ENCODE data around the gene CERS6.

The CERS6 gene

DNA sequence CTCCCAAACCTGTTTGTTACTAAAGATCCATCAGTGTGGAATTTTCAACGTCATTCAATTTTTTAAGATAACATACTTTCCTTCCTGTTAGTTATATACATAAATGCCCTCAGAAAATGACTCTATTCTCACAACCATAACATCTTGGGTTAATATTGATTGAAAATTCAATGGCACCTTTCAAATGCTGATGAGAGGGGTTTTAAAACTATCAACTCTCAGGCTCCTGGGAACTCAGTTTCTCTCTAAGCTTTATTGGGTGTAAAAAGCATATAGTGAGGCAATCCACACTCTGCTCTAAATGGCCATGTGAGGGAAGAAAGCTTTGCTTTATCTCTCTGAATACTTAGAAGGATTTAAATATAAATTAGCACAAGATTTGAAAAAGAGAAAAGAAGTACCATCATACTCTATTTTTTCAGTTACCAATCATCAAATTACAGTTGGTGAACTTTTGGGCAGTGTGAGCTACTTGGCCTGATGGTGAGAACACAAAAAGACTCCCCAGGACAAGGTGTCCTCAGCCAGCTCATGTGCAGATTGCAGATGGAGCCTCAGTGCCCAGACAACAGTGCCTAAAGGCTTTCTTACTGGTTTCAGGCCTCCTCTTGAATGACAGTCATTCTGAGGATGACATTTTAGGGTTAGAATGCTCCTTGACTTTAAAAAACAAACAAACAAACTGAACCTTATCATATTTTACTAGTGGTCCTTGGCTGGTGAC is 24.6 kb upstream of the CERS6 start (continued):
- no peak for TF ChIP-seq ZNF239 (tag by site-specific recombination; IDR thresholded peaks at IDR 0.05)
- TF ChIP-seq, protein P1, sequence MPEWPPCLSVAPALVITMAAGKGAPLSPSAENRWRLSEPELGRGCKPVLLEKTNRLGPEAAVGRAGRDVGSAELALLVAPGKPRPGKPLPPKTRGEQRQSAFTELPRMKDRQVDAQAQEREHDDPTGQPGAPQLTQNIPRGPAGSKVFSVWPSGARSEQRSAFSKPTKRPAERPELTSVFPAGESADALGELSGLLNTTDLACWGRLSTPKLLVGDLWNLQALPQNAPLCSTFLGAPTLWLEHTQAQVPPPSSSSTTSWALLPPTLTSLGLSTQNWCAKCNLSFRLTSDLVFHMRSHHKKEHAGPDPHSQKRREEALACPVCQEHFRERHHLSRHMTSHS (tag by site-specific recombination; IDR thresholded peaks at IDR 0.05): no peak

DNA sequence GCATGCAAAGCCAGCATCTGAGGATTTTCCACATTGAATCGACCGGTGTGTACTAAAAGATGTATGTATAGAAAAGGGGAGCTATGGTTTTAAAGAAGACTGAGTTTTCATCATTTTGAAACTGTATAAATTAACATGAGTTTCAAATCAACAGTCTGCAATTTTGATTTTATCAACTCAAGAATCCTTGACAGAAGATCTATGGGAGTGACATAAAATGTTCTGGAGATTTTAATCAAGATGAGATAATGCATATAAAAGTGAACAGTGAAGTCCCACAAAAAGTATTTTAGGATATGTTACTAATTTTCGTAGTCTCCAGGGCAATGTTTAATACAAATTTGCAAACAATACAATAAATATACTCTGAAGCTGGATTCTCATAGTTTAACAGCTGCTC is 24.0 kb upstream of the CERS6 start:
- POLR2A ChIA-PET: interaction anchor here (0.9 kb wide), 1 partner anchor 24 kb away, joined by 3 read pairs; the partner anchor contains the start of gene CERS6
- Histone ChIP-seq H3K36me3 (ENCODE audit: control insufficient read depth in 2 of 2, insufficient read depth in 1 of 2, low read length in 2 of 2) (no peaks in the 10 kb centered on the region), H3K4me1 (ENCODE audit: control insufficient read depth, insufficient read depth, low read length) (no peaks in the 10 kb centered on the region), H3K9me3 (ENCODE audit: control insufficient read depth, insufficient read depth, low read depth, low read length) (no peaks in the 10 kb centered on the region), H3K4me3 (ENCODE audit: low read depth, low read length) (no peak overlapping the region), H3K27ac (ENCODE audit: extremely low read depth, low read depth, low read length) (no peak overlapping the region)
- TF ChIP-seq, protein P2, sequence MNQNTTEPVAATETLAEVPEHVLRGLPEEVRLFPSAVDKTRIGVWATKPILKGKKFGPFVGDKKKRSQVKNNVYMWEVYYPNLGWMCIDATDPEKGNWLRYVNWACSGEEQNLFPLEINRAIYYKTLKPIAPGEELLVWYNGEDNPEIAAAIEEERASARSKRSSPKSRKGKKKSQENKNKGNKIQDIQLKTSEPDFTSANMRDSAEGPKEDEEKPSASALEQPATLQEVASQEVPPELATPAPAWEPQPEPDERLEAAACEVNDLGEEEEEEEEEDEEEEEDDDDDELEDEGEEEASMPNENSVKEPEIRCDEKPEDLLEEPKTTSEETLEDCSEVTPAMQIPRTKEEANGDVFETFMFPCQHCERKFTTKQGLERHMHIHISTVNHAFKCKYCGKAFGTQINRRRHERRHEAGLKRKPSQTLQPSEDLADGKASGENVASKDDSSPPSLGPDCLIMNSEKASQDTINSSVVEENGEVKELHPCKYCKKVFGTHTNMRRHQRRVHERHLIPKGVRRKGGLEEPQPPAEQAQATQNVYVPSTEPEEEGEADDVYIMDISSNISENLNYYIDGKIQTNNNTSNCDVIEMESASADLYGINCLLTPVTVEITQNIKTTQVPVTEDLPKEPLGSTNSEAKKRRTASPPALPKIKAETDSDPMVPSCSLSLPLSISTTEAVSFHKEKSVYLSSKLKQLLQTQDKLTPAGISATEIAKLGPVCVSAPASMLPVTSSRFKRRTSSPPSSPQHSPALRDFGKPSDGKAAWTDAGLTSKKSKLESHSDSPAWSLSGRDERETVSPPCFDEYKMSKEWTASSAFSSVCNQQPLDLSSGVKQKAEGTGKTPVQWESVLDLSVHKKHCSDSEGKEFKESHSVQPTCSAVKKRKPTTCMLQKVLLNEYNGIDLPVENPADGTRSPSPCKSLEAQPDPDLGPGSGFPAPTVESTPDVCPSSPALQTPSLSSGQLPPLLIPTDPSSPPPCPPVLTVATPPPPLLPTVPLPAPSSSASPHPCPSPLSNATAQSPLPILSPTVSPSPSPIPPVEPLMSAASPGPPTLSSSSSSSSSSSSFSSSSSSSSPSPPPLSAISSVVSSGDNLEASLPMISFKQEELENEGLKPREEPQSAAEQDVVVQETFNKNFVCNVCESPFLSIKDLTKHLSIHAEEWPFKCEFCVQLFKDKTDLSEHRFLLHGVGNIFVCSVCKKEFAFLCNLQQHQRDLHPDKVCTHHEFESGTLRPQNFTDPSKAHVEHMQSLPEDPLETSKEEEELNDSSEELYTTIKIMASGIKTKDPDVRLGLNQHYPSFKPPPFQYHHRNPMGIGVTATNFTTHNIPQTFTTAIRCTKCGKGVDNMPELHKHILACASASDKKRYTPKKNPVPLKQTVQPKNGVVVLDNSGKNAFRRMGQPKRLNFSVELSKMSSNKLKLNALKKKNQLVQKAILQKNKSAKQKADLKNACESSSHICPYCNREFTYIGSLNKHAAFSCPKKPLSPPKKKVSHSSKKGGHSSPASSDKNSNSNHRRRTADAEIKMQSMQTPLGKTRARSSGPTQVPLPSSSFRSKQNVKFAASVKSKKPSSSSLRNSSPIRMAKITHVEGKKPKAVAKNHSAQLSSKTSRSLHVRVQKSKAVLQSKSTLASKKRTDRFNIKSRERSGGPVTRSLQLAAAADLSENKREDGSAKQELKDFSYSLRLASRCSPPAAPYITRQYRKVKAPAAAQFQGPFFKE (tag by site-specific recombination; IDR thresholded peaks at IDR 0.05; ENCODE audit: borderline replicate concordance): no peak
- TF ChIP-seq, protein P3, sequence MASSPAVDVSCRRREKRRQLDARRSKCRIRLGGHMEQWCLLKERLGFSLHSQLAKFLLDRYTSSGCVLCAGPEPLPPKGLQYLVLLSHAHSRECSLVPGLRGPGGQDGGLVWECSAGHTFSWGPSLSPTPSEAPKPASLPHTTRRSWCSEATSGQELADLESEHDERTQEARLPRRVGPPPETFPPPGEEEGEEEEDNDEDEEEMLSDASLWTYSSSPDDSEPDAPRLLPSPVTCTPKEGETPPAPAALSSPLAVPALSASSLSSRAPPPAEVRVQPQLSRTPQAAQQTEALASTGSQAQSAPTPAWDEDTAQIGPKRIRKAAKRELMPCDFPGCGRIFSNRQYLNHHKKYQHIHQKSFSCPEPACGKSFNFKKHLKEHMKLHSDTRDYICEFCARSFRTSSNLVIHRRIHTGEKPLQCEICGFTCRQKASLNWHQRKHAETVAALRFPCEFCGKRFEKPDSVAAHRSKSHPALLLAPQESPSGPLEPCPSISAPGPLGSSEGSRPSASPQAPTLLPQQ (tag by site-specific recombination; IDR thresholded peaks at IDR 0.05): no peak
- TF ChIP-seq ZFP41 (tag by site-specific recombination; IDR thresholded peaks at IDR 0.05; ENCODE audit: borderline replicate concordance) (no peak), ZIC2 (tag by site-specific recombination; IDR thresholded peaks at IDR 0.05) (no peak), ZNF768 (tag by site-specific recombination; IDR thresholded peaks at IDR 0.05) (no peak), SETDB1 (IDR thresholded peaks at IDR 0.05; ENCODE audit: insufficient read length, low read length) (no peak), ZNF169 (tag by site-specific recombination; IDR thresholded peaks at IDR 0.05) (no peak), TCF7L2 (IDR thresholded peaks at IDR 0.05; ENCODE audit: borderline replicate concordance, low read depth, low read length) (no peak), ZNF138 (tag by site-specific recombination; IDR thresholded peaks at IDR 0.05; ENCODE audit: borderline replicate concordance) (no peak), ZNF223 (tag by site-specific recombination; IDR thresholded peaks at IDR 0.05) (no peak), ZNF843 (tag by site-specific recombination; IDR thresholded peaks at IDR 0.05) (no peak), ZNF837 (tag by site-specific recombination; IDR thresholded peaks at IDR 0.05) (no peak), ZSCAN23 (tag by site-specific recombination; IDR thresholded peaks at IDR 0.05) (no peak), ZNF37A (tag by site-specific recombination; IDR thresholded peaks at IDR 0.05) (no peak), ZNF416 (tag by site-specific recombination; IDR thresholded peaks at IDR 0.05) (no peak)
- CTCF ChIA-PET: no interaction called here
